BLaER1 treated with 17β-estradiol and CSF1 and Interleukin-3, amounts not matched to agents 10 nM and 100 nM (cell line): ENCODE measurements around the gene NAT8L.

ENCODE experiments used
- H3K27ac ChIP-seq, 11 experiments: shearing (Covaris generic); formaldehyde crosslinking; 2 replicates each; pipeline ENCODE4 v1.8.1; 2022
- H3K27me3 ChIP-seq, 11 experiments: shearing (Covaris generic); formaldehyde crosslinking; 2 replicates each; pipeline ENCODE4 v1.8.1; 2022
- H3K36me3 ChIP-seq, 11 experiments: shearing (Covaris generic); formaldehyde crosslinking; 2 replicates each; pipeline ENCODE4 v1.8.1; 2022
- H3K4me1 ChIP-seq, 10 experiments: shearing (Covaris generic); formaldehyde crosslinking; 2 replicates each; pipeline ENCODE4 v1.8.1; 2022
- H3K4me2 ChIP-seq, 11 experiments: shearing (Covaris generic); formaldehyde crosslinking; 2 replicates each; pipeline ENCODE4 v1.8.1; 2022
- H3K4me3 ChIP-seq, 10 experiments: shearing (Covaris generic); formaldehyde crosslinking; 2 replicates each; pipeline ENCODE4 v1.8.1; 2022
- H3K9ac ChIP-seq, 11 experiments: shearing (Covaris generic); formaldehyde crosslinking; 2 replicates each; pipeline ENCODE4 v1.8.1; 2022
- H3K9me3 ChIP-seq, 11 experiments: shearing (Covaris generic); formaldehyde crosslinking; replicated peaks in 1 of 11; 2 replicates each; pipeline ENCODE4 v1.8.1; 2022
- H4K20me1 ChIP-seq, 11 experiments: shearing (Covaris generic); formaldehyde crosslinking; 2 replicates each; pipeline ENCODE4 v1.8.1; 2022
- Cebpa-rat ChIP-seq, 11 experiments: shearing (Covaris generic); IDR thresholded peaks; 2 replicates each; pipeline ENCODE4 v1.8.1; 2022

NAT8L gene

GRCh38 chr4:2059726-2060602, 837 bp downstream of the NAT8L start:
- Histone ChIP-seq H4K20me1 (peaks cover 0 to 42% (median 23%) of the 10 kb centered on the region in 11 experiments; a peak in 14 of 22 replicates), H3K27me3 (peaks cover 40 to 57% (median 46%) of the 10 kb centered on the region in 11 experiments), H3K4me3 (peak overlapping the region; percentile 68 to 78 (median 70)), H3K4me1 (peaks cover 0 to 28% (median 18%) of the 10 kb centered on the region in 10 experiments; a peak in 14 of 20 replicates), H3K27ac (peak overlapping the region in 8 of 11 experiments; percentile 48 to 74 (median 63); a peak in 16 of 22 replicates), H3K36me3 (peaks cover 0 to 20% (median 8%) of the 10 kb centered on the region in 11 experiments; a peak in 9 of 22 replicates), H3K9ac (peak overlapping the region; percentile 45 to 82 (median 75); a peak in 20 of 22 replicates), H3K9me3 (no peaks in the 10 kb centered on the region), H3K4me2 (peak overlapping the region; percentile 75 to 90 (median 85))
- TF ChIP-seq Cebpa-rat (IDR thresholded peaks at IDR 0.05), result no peak

GRCh38 chr4:2060611-2061185, 1.6 kb downstream of the NAT8L start:
- peaks cover 0 to 20% (median 8%) of the 10 kb centered on the region in 11 experiments; a peak in 9 of 22 replicates for H3K36me3 ChIP-seq
- H3K4me3 ChIP-seq, result peak overlapping the region in 4 of 10 experiments; percentile 16 to 75 (median 70); a peak in 5 of 20 replicates
- peaks cover 0 to 28% (median 18%) of the 10 kb centered on the region in 10 experiments; a peak in 14 of 20 replicates for H3K4me1 ChIP-seq
- H4K20me1 ChIP-seq, result peaks cover 0 to 46% (median 25%) of the 10 kb centered on the region in 11 experiments; a peak in 14 of 22 replicates
- peaks cover 40 to 56% (median 46%) of the 10 kb centered on the region in 11 experiments for H3K27me3 ChIP-seq
- H3K4me2 ChIP-seq, result peak overlapping the region; percentile 41 to 90 (median 83); a peak in 21 of 22 replicates
- no peaks in the 10 kb centered on the region for H3K9me3 ChIP-seq
- H3K27ac ChIP-seq, result no peak overlapping the region
- peak overlapping the region in 5 of 11 experiments; percentile 9 to 82 (median 60); a peak in 4 of 22 replicates for H3K9ac ChIP-seq
- TF ChIP-seq Cebpa-rat (IDR thresholded peaks at IDR 0.05), result no peak

GRCh38 chr4:2061186-2062131, 2.3 kb downstream of the NAT8L start:
- Histone ChIP-seq H3K4me2 (peak overlapping the region; percentile 41 to 90 (median 78); a peak in 21 of 22 replicates), H3K4me1 (peaks cover 0 to 30% (median 18%) of the 10 kb centered on the region in 10 experiments; a peak in 14 of 20 replicates), H3K36me3 (peaks cover 0 to 20% (median 8%) of the 10 kb centered on the region in 11 experiments; a peak in 9 of 22 replicates), H4K20me1 (peaks cover 0 to 54% (median 25%) of the 10 kb centered on the region in 11 experiments; a peak in 15 of 22 replicates), H3K27me3 (peaks cover 36 to 49% (median 43%) of the 10 kb centered on the region in 11 experiments), H3K9ac (peak overlapping the region in 4 of 11 experiments; percentile 35 to 76 (median 56); a peak in 5 of 22 replicates), H3K9me3 (no peaks in the 10 kb centered on the region), H3K27ac (no peak overlapping the region), H3K4me3 (peak overlapping the region in 1 of 10 experiments; percentile 71; a peak in 2 of 20 replicates)
- no peak for TF ChIP-seq Cebpa-rat (IDR thresholded peaks at IDR 0.05)

- H3K4me1 ChIP-seq, result peaks cover 0 to 38% (median 22%) of the 10 kb centered on the region in 10 experiments; a peak in 15 of 20 replicates
Measured at GRCh38 chr4:2062168-2062807, 3.2 kb downstream of the NAT8L start.

GRCh38 chr4:2062808-2063524, 3.8 kb downstream of the NAT8L start:
- Histone ChIP-seq H3K9me3 (no peaks in the 10 kb centered on the region), H3K36me3 (peaks cover 0 to 20% (median 8%) of the 10 kb centered on the region in 11 experiments; a peak in 9 of 22 replicates), H4K20me1 (peaks cover 0 to 69% (median 38%) of the 10 kb centered on the region in 11 experiments; a peak in 15 of 22 replicates), H3K9ac (no peak overlapping the region), H3K4me3 (no peak overlapping the region), H3K4me2 (no peak overlapping the region), H3K27ac (no peak overlapping the region), H3K27me3 (peaks cover 21 to 34% (median 28%) of the 10 kb centered on the region in 11 experiments; a peak in 20 of 22 replicates), H3K4me1 (peaks cover 0 to 45% (median 24%) of the 10 kb centered on the region in 10 experiments; a peak in 15 of 20 replicates)
- no peak for TF ChIP-seq Cebpa-rat (IDR thresholded peaks at IDR 0.05)

More at GRCh38 chr4:2062168-2062807, 3.2 kb downstream of the NAT8L start:
- Histone ChIP-seq H3K36me3 (peaks cover 0 to 20% (median 8%) of the 10 kb centered on the region in 11 experiments; a peak in 9 of 22 replicates), H3K27ac (no peak overlapping the region), H3K4me3 (no peak overlapping the region), H3K4me2 (peak overlapping the region in 7 of 11 experiments; percentile 78 to 90 (median 85); a peak in 10 of 22 replicates), H3K9me3 (no peaks in the 10 kb centered on the region), H3K9ac (peak overlapping the region in 4 of 11 experiments; percentile 35 to 76 (median 56); a peak in 5 of 22 replicates), H3K27me3 (peaks cover 27 to 41% (median 35%) of the 10 kb centered on the region in 11 experiments), H4K20me1 (peaks cover 0 to 62% (median 32%) of the 10 kb centered on the region in 11 experiments; a peak in 15 of 22 replicates)
- no peak for TF ChIP-seq Cebpa-rat (IDR thresholded peaks at IDR 0.05)

GRCh38 chr4:2063557-2064275, 4.6 kb downstream of the NAT8L start:
- no peaks in the 10 kb centered on the region for H3K9me3 ChIP-seq
- peaks cover 0 to 76% (median 38%) of the 10 kb centered on the region in 11 experiments; a peak in 15 of 22 replicates for H4K20me1 ChIP-seq
- TF ChIP-seq Cebpa-rat (IDR thresholded peaks at IDR 0.05), result no peak
- peaks cover 0 to 20% (median 8%) of the 10 kb centered on the region in 11 experiments; a peak in 9 of 22 replicates for H3K36me3 ChIP-seq
- peaks cover 13 to 27% (median 20%) of the 10 kb centered on the region in 11 experiments; a peak in 20 of 22 replicates for H3K27me3 ChIP-seq
- peaks cover 0 to 42% (median 24%) of the 10 kb centered on the region in 10 experiments; a peak in 15 of 20 replicates for H3K4me1 ChIP-seq
- no peak overlapping the region for H3K27ac ChIP-seq
- no peak overlapping the region for H3K9ac ChIP-seq
- H3K4me3 ChIP-seq, result no peak overlapping the region
- no peak overlapping the region for H3K4me2 ChIP-seq
